Activated CD4-positive, alpha-beta T cell treated with anti-CD3 and anti-CD28 coated beads for 48 hours (primary cell): Measurements from ENCODE around the gene COX8C.

Source experiments
- DNase-seq: peaks from one replicate; pipeline ENCODE4 v3.0.0-alpha.2; 2020

The COX8C gene, protein sequence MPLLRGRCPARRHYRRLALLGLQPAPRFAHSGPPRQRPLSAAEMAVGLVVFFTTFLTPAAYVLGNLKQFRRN

DNA sequence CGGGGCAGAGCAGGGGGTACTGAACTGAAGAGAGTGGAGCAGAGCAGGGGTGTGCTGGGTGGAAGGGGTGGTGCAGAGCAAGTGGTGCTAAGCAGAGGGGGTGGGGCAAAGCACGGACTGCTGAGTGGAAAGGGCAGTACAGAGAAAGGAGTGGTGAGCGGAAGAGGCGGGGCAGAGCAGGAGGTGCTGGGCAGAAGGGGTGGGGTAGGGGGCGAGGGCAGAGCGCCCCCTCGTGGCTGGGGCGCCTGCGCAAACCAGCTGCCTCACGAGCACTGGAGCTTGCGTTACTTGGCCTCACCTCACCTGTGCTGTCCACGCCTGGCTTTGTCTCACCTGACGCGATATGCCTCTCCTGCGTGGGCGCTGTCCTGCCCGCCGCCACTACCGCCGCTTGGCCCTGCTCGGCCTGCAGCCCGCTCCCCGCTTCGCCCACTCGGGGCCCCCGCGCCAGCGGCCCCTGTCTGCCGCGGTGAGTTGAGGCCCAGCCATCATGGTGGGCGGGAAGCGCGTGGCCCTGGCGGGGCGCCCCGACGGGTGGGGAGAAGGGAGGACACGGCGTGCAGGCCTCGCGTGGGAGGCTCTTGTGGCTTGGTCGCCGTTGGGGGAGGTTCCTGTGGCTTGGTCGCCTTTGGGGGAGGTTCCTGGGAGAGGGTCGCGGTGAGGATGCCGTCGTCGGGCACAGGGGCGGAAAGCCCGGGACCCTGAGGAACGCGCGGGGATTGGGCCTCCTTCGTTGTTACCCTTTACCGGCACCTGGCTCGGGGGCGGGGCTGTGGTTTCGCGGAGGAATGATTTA is at the start of gene COX8C:
COX8C (plus strand) TSS at position 257 of the 796 bp plus-strand sequence; CDS start at position 344, 87 bp downstream.
- DNase-seq, result no peak

DNA sequence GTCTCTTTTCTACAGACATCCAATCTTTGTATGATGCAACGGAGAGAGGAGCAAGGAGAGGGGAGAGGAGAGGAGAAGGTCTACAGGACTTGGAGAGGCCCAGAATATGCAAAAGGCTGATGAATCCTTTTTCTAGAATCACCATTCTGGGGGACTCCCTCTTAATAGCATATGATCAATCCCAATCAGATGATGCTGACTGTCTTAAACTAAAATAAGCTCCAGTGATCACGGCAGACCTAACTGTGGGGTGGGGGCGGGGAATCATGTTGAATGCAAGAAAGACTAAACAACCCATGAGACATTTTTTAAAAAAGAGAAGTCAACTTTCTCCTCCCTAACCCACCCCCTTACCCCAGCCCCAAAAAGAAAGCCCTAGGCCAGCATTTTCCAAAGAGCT is 47.6 kb upstream of the COX8C start:
- DNase-seq, result no peak

DNA sequence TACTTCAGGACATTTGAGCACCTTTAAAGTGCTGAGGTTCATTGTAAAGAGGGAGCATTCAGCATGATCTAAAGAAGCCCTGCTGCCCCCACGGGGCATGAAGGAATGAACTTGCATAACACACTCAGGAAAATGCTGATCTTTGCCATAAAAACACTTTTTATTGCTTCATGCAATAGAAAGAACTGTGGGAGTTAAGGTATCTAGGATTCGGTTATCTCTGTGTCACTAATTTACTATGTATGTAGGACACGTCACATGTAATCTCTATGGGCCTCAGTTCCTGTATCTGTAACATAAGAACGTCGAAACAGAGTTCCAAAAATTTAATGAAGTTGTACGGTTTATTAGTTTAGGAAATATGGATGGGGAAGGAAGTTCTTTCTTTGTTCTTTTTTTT is 47.1 kb upstream of the COX8C start:
- DNase-seq, result no peak

DNA sequence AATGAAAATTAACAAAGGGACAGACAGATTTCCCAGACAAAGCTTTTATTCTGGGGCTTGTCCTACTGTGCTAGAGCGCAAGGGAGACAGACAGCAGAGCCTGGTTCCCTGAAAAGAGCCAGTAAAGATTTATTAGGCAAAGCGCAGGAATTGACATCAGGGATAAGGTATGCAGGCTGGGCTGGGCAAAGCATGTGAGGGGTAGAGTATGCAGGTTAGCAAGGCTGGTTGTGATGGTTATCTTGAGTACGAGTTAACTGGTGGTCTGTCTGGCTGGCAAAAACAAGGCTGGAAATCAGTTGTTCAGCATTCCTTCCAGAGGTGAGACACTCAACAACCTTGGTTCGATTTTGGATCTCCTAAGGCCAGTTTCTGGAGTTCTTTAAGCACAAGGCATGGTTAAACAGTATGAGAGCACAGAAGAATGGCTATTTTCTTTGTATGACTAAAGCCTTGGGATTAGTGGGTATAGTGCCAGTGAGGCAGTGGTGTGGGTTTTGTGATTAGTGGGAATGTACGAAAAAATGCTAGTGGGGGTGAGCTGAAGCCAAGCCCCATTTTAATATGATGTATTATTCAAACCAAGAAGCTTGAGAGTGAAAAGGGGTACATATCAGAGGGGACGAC is 45.0 kb upstream of the COX8C start:
- no peak for DNase-seq

DNA sequence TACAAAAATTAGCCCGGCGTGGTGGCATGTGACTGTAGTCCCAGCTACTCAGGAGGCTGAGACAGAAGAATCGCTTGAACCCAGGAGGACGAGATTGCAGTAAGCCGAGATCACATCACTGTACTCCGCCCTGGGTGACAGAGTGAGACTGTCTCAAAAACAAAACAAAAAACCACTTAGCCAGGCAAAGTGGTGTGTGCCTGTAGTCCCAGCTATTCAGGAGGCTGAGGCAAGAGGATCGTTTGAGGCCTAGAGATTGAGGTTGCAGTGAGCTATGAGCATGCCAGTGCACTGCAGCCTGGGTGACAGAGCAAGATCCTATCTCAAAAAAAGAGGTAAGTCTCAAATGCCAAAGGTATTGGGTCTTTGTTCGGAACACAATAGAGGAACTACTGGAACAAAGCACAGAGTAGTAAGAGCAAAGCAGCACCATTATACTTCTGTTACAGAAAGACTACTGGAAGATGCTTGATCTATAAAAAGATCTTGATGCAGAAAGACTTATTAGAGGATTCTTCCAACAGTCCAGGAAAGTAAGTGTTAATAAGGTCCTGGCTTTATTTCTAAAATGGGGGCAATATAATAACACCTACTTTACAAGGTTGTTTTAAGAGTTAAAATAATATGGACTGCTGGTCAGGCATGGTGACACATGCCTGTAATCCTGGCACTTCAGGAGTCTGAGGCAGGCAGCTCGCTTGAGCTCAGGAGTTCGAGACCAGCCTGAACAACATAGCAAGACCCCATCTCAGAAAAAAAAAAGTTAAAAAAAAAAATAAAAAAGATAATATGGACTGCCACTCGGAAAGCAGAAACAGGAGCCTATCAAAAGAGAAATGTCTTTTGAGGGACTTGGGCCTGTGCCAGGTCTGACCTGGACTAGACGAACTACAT is 44.0 kb upstream of the COX8C start:
- DNase-seq, result no peak

DNA sequence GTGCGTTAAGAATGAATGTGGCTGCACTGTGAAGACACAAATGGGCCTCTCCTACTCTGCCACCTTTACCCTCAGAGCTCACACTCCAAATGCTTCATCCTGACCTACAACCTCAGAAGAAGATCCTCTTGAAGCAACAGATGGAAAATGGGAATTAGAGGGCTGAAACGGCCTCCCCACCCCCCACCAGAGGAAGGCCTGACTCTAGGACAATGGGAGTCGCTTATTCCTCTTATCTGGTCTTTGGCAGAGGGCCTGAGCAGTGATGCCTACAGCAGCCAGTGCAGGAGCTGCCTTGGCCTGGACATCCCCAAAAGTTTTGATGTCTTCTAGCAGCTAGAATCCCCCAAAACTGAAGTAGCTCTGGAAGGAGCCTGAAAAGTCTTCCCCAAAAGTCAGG is 43.3 kb upstream of the COX8C start:
- DNase-seq, result no peak

DNA sequence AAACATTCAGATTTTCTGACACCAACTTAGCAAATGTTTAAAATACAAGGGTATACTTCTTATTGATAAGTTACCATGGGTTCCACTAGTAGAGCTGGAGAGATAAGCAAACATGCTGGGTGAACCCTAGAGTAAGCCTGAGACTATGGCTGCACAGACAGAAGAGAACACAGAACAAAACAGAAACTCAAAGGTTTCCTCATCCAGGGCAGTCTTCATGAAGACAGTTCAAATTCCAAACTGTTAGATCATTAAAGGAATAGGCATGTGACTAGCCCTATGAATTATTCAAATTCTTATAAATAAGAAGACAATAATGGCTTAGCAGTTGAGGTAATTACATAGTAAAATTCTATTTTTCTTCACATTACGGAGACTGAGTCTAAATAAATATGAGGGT is 42.2 kb upstream of the COX8C start:
- no peak for DNase-seq

DNA sequence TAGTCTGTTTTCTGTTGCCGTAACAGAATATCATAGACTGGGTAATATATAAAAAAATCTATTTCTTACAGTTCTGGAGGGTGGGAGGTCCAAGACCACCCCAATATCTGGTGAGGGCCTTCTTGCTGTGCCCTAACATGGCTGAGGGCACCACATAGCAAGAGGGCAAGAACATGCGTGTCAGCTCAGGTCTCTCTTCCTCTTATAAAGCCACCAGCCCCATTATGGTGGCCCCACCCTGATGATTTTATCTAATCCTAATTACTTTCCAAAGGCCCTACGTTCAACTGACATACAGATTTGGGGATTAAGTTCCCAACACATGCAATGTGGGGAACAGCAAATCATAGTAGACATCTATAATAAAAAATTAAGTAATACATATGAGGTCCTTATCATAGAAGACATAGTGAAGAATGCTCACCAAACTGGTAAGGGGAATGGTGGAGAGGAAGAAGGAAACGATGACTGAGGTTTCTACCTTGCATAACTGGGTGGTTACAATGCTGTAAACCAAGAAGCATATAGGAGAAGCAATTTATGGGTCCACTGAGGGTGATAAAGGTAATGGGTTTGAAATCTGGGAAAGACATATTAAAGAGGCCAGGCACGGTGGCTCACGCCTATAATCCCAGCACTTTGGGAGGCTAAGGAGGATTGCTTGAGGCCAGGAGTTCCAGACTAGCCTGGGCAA is 41.1 kb upstream of the COX8C start:
- DNase-seq, result no peak

DNA sequence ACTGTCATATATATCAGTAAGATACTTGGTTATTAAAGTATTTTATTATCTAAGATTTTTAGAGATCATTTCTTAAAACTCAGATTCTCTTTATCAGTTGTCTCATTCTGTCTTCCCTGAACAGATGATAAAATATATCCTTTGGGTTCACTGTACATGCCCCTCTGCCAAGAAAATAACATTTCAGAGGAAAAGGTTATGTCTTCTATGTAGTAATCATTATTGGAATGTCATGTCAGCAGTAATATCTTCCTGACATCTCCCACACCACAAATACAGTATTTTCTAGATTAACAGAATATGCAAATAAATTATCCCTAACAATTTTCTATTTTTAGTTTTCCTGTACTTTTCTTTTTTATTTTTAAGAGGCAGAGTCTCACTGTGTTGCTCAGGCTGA is 40.2 kb upstream of the COX8C start:
- DNase-seq, result no peak

DNA sequence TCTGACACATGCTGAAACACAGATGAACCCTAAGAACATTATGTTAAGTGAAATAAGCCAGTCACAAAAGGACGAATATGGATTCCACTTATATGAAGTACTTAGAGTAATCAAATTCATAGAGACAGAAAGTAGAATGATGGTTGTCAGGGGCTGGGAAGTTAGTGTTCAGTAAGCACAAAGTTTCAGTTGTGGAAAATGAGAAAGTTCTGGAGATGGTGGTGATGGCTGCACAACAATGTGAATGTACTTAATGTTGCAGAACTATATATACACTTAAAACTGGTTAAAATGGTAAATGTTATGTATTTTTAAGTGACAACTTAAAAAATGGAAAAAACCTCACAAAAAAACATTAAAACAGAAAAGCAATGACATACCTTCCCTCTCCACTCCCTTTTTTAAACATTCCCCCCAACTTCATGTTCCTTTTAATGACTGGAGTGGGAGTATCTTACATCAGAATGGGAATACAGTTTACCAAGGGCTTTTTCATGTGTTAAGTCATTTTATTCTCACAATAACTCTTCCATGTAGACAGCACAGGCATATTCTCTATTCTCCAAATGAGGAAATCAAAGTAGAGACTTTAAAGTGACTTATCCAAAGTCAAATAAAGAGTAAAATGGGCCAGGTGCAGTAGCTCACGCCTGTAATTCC is 38.2 kb upstream of the COX8C start:
- DNase-seq, result no peak

DNA sequence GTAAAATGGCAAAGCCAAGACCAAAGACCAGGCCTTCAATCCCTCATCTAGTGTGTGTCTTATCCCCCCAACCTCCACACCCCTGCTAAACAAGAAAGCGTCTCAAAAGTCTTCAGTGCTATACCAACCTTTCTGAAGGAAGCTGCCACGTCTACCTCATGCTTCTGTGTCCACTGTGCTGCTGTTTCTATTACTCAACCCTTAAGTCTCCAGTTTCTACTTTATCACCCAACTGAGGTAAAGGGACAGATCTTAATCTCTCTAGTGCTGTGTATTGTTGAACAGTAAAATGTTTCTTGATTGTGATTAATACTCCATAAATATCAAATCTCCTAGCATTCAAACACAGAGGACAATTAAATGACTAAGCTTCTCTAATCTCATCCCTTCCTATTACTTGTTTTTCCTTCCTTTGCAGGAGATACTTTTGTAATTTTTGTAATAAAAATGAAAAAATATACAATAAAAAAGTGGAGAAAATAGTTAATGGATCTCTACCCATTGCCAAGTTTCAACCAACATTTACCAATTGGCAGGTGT is 37.5 kb upstream of the COX8C start:
- no peak for DNase-seq

DNA sequence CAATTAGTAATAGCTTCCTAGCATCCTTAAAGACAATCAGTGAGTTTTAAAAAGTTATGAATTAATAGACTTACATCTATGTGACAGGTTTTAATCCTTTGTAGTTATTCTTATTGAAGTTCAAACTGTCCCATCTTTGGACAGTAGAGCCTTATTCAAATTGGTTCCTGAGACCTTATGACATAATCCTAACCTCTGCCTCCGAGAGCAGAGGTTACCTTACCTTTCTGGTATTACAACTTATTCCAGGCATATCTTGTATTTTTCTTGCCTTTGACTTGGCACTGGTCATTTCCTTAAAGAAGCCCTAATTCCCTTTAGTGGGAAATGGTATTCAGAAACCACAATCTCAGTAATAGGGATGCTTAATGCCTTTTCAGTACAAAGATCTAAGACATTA is 35.9 kb upstream of the COX8C start:
- DNase-seq, result no peak

DNA sequence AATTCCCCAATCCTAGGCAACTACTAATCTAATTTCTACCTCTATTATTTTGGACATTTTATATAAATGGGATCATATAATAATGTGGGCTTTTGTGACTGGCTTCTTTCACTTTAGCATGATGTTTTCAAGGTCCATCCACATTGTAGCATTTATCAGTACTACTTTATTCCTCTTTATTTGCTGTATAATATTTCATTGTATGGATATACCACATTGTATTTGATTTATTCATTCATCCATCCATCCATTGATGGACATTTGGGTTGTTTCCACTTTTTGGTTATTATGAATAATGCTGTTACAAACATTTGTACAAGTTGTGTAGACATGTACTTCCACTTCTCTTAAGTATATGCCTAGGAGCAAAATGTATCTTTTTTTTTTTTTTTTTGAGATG is 31.4 kb upstream of the COX8C start:
- DNase-seq, result no peak

DNA sequence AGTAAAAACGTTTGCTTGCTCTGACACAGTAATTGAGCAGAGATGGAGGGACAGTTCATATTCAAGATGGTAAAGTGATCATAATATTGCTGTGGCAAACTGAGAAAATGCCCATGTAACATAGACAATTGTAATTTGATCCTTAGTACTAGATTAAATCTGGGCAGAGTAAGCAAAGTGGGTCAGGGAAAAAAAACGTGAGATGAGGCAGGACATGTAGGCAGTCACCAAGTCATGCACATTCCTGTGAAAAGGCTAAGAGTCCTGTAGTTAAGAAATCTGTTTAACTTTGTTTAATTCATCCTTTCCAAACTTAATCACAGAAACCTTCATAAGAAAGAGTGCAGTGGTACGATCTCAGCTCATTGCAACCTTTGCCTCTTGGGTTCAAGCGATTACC is 30.3 kb upstream of the COX8C start:
- DNase-seq, result no peak

DNA sequence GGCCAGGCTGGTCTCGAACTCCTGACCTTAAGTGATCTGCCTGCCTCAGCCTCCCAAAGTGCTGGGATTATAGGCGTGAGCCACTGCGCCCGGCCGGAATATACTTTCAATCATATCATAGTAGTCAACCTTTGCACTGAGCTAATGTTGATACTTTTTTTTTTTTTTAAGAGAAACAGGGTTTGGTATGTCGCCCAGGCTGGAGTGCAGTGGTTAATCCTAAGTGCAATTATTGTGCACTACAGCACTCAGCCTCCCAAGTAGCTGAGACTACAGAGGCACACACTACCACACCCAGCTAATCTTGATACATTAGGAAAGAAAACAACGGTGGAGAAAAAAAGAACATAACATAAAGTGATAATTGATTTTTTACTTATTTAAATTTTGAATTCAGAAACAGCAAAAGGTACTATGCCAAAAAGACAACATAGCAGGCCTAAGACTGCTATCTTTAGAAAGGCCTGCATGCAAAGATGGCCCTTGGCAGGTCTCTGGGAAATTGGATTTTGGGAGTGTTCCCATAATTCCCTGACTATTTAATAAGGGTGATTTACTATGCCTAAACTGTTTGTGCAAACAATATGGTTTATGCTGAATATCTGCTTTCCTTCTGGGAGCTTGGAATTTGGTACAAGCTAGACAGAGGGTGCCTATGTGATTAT is 29.6 kb upstream of the COX8C start:
- no peak for DNase-seq

DNA sequence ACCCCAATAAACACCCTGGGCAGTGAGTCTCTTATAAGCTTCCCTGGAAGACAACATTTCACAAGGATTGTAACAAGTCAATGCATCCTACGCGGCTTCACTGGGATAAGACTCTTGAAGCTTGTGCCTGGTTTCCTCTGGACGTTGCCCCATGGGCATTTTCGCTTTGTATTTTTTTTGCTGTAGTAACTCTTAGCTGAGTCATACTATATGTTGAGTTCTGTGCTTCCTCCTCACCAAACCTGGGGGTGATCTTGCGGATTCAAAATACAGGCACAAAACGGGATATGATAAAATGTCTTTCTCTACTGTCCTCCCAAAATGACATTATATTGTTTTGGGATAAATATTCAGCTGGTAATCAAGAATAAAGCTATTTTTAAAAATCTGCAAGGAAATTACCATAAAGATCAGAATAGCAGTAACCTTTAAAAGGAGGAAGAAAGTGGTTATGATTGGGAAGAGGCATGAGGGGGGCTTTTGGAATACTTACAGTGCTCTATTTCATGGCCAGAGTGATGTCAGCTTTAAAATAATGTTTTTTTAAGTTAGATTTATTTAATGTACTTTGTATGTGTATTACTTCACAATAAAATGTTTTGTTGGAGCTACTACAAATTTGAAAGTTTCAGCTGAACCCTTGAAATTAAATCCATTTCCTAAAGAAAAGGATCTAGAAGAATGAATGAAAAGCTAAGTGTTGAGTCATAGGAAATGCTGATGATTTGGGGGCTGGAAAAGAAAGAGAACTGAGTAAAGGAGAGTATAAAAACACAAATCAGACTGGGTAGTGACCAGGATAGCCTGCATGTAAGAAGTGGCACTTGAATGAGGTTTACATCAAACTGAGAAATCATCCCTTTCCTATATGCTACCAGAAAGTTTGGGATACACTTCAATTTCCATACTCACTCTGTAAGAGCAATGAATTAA is 28.8 kb upstream of the COX8C start:
- no peak for DNase-seq

DNA sequence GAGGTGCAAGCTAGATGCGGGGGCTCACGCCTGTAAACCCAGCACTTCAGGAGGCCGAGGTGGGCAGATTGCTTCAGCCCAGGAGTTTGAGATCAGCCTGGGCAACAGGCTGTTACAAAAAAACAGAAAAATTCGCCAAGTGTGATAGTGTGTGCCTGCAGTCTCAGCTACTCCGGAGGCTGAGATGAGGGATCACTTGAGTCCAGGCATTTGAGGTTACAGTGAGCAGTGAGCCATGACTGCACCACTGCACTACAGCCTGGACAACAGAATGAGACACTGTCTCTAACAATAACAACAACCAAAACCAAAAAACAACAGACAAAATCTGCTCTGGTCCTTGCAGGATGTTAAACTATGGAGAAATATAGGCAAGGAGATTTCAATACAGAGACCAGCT is 28.1 kb upstream of the COX8C start:
- DNase-seq, result no peak

DNA sequence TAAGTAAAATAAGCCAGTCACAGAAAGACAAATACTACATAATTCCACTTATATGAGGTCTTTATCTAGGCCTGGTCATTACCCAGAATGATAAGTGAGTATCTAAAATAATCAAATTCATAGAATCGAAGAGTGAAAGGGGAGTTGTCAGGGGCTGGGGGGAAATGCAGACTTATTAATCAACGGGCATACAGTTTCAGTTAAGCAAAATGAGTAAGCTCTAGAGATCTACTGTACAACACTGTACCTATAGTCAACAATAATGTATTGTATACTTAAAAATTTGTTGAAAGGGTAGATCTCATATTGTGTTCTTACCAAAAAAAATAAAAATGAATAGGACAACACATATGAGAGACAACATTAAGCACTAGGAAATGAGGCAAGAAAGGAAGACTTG is 27.5 kb upstream of the COX8C start:
- DNase-seq, result no peak

DNA sequence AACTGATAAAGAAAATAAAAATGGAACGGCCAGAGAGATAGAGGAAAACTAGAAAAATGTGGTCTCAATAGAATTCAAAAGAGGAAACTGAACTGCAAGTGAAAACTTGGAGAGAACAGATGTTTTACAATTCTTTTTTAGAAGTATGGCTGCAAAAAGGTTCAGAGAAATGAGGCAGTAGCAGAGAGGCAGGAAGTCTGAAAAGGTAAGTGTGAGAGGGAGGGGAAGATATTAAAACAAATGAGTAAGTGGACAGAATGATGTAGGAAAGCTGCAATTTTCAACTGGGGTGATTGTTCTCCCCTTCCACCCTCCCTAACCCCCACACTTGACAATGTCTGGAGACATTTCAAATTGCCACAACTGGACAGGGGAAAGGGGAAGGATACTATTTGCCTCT is 27.0 kb upstream of the COX8C start:
- no peak for DNase-seq

DNA sequence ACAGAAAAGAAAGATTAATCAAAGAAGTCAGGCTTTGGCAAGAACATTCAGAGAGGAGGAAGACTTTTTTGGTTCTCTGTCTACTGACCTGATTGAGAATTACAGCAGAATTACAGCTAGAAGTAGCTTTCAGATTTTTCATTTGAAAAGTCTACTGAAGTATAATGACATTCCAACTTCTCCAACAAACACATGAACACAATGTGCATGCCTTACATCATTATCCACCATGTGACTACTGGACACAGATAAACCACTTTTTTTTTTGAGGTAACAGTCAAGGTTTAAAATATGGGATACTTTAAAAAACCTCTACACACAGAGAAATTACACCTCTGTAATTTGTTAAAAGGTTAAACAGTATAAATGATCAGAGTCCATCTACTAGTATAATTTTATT is 26.5 kb upstream of the COX8C start:
- DNase-seq, result no peak
